WTC11 (cell line): ENCODE data around the gene COPS3. TPM values are rescaled to one million over a fixed set of nuclear protein-coding genes. Genes with fewer than 3 reads are reported as not detected.

Source experiments
- ATAC-seq: fragments of 200-7000 bp; cut with Tn5 transposase; 2 replicates; pipeline ENCODE4 v1.10.0; 2021; ENCODE audit warnings: mild to moderate bottlenecking, moderate library complexity
- CTCF ChIA-PET: fragments of 300-600 bp; sonication (Branson Sonifier 250); formaldehyde crosslinking; loops from one replicate; lab custom pipeline; 2021; ENCODE audit warnings: antibody characterized with exemption; lab: Charles Lee
- POLR2A ChIA-PET: fragments of 350-600 bp; sonication (Branson Sonifier 250); formaldehyde crosslinking; loops from one replicate; lab custom pipeline; 2021; ENCODE audit warnings: antibody characterized with exemption; lab: Charles Lee
- DNase-seq: peaks from one replicate; pipeline ENCODE4 v3.0.0; 2021; ENCODE audit warnings: low spot score
- H3K27ac Mint-ChIP-seq: 2 replicates; pipeline ENCODE4 v1.8.0; 2021; ENCODE audit warnings: mixed read lengths
- H3K27me3 Mint-ChIP-seq: 2 replicates; pipeline ENCODE4 v1.8.0; 2021; ENCODE audit warnings: low read depth, mild to moderate bottlenecking, moderate library complexity, mixed read lengths
- H3K36me3 Mint-ChIP-seq: 2 replicates; pipeline ENCODE4 v1.8.0; 2021; ENCODE audit warnings: mixed read lengths
- H3K4me1 Mint-ChIP-seq: 2 replicates; pipeline ENCODE4 v1.8.0; 2022; ENCODE audit warnings: mixed read lengths
- H3K4me3 Mint-ChIP-seq: 2 replicates; pipeline ENCODE4 v1.8.0; 2021; ENCODE audit warnings: mild to moderate bottlenecking, moderate library complexity, mixed read lengths
- H3K9me3 Mint-ChIP-seq: 2 replicates; pipeline ENCODE4 v1.8.0; 2021; ENCODE audit warnings: mixed read lengths
- ATF1 ChIP-seq: sonication (generic); formaldehyde crosslinking; IDR thresholded peaks from 2 replicates; pipeline ENCODE4 v1.8.1; 2023; ENCODE audit warnings: mild to moderate bottlenecking, moderate library complexity, missing genetic modification reagents
- ATF6 ChIP-seq: sonication (generic); formaldehyde crosslinking; IDR thresholded peaks from 2 replicates; pipeline ENCODE4 v1.8.1; 2023; ENCODE audit warnings: mild to moderate bottlenecking, missing genetic modification reagents
- E2F5 ChIP-seq: sonication (generic); formaldehyde crosslinking; IDR thresholded peaks from 2 replicates; pipeline ENCODE4 v1.8.1; 2022; ENCODE audit warnings: mild to moderate bottlenecking, moderate library complexity, missing genetic modification reagents
- EMX1 ChIP-seq: fragments of 250-450 bp; sonication (Bioruptor Pico); IDR thresholded peaks from 2 replicates; pipeline ENCODE4 v1.8.0; 2021; ENCODE audit warnings: mild to moderate bottlenecking
- FOXP1 ChIP-seq: sonication (generic); formaldehyde crosslinking; IDR thresholded peaks from 2 replicates; pipeline ENCODE4 v1.8.0; 2022; ENCODE audit warnings: missing genetic modification reagents, mild to moderate bottlenecking, moderate library complexity, borderline replicate concordance
- GRHL2 ChIP-seq: fragments of 250-450 bp; sonication (Bioruptor Pico); IDR thresholded peaks from 2 replicates; pipeline ENCODE4 v1.8.0; 2022; ENCODE audit warnings: mild to moderate bottlenecking, moderate library complexity; ENCODE audit not compliant: insufficient replicate concordance, severe bottlenecking
- MXD4 ChIP-seq: fragments of 250-450 bp; sonication (Bioruptor Pico); IDR thresholded peaks from 2 replicates; pipeline ENCODE4 v1.8.0; 2021; ENCODE audit warnings: mild to moderate bottlenecking, moderate library complexity, borderline replicate concordance
- NR3C1 ChIP-seq: sonication (generic); formaldehyde crosslinking; conservative IDR thresholded peaks from 2 replicates; pipeline ENCODE4 v1.8.1; 2023; ENCODE audit warnings: low read depth, mild to moderate bottlenecking, missing genetic modification reagents
- RORB ChIP-seq: fragments of 250-450 bp; sonication (Bioruptor Pico); IDR thresholded peaks from 2 replicates; pipeline ENCODE4 v1.9.0; 2021; ENCODE audit warnings: mild to moderate bottlenecking
- SOX15 ChIP-seq: fragments of 250-450 bp; sonication (Bioruptor Pico); IDR thresholded peaks from 2 replicates; pipeline ENCODE4 v1.9.0; 2021; ENCODE audit warnings: mild to moderate bottlenecking
- SP1 ChIP-seq: sonication (generic); formaldehyde crosslinking; conservative IDR thresholded peaks from 2 replicates; pipeline ENCODE4 v1.8.1; 2022; ENCODE audit warnings: missing genetic modification reagents
- TEAD1 ChIP-seq: sonication (generic); formaldehyde crosslinking; IDR thresholded peaks from 2 replicates; pipeline ENCODE4 v1.8.0; 2022; ENCODE audit warnings: mild to moderate bottlenecking, missing genetic modification reagents
- ZMAT4 ChIP-seq: fragments of 250-450 bp; sonication (Bioruptor Pico); IDR thresholded peaks from 2 replicates; pipeline ENCODE4 v1.9.0; 2021; ENCODE audit warnings: mild to moderate bottlenecking
- ZNF671 ChIP-seq: fragments of 250-450 bp; sonication (Bioruptor Pico); IDR thresholded peaks from 2 replicates; pipeline ENCODE4 v1.8.0; 2021; ENCODE audit warnings: mild to moderate bottlenecking
- ZSCAN18 ChIP-seq: fragments of 250-450 bp; sonication (Bioruptor Pico); IDR thresholded peaks from 2 replicates; pipeline ENCODE4 v2.1.2; 2022; ENCODE audit warnings: mild to moderate bottlenecking, moderate library complexity
- total RNA-seq: library from RNA; stranded (reverse); gene quantifications from 3 replicates; pipeline ENCODE4 v1.2.3, GENCODE V29; 2021
- TF ChIP-seq, protein P1 (sequence below): sonication (generic); formaldehyde crosslinking; IDR thresholded peaks from 2 replicates; pipeline ENCODE4 v1.8.0; 2022; ENCODE audit warnings: mild to moderate bottlenecking, missing genetic modification reagents
- TF ChIP-seq, protein P2 (sequence below): sonication (generic); formaldehyde crosslinking; IDR thresholded peaks from 2 replicates; pipeline ENCODE4 v1.8.1; 2023; ENCODE audit warnings: mild to moderate bottlenecking, missing genetic modification reagents, moderate library complexity
- TF ChIP-seq, protein P3 (sequence below): sonication (generic); formaldehyde crosslinking; conservative IDR thresholded peaks from 2 replicates; pipeline ENCODE4 v1.8.1; 2022; ENCODE audit warnings: mild to moderate bottlenecking, missing genetic modification reagents

Gene COPS3
- total RNA-seq, 1 experiment from 2014 or later: 78.3 TPM

- no peak for ATAC-seq
- no peaks in the 10 kb centered on the region for H3K9me3 Mint-ChIP-seq
- H3K4me1 Mint-ChIP-seq: no peaks in the 10 kb centered on the region
- ChIA-PET POLR2A (no interaction called here), CTCF (no interaction called here)
- H3K27ac Mint-ChIP-seq: no peak overlapping the region
- peaks cover 7% of the 10 kb centered on the region for H3K27me3 Mint-ChIP-seq
- H3K4me3 Mint-ChIP-seq: no peak overlapping the region
- H3K36me3 Mint-ChIP-seq: no peaks in the 10 kb centered on the region
- TF ChIP-seq RORB (CRISPR knock-in tag) (no peak), SOX15 (CRISPR knock-in tag) (no peak), E2F5 (CRISPR knock-in tag) (no peak), FOXP1 (CRISPR knock-in tag) (no peak), NR3C1 (CRISPR knock-in tag) (no peak), GRHL2 (CRISPR knock-in tag) (no peak), MXD4 (no peak), EMX1 (CRISPR knock-in tag) (no peak), ZSCAN18 (CRISPR knock-in tag) (no peak), ATF6 (CRISPR knock-in tag) (no peak), ATF1 (CRISPR knock-in tag) (no peak), ZNF671 (no peak)
- TF ChIP-seq, protein P1, sequence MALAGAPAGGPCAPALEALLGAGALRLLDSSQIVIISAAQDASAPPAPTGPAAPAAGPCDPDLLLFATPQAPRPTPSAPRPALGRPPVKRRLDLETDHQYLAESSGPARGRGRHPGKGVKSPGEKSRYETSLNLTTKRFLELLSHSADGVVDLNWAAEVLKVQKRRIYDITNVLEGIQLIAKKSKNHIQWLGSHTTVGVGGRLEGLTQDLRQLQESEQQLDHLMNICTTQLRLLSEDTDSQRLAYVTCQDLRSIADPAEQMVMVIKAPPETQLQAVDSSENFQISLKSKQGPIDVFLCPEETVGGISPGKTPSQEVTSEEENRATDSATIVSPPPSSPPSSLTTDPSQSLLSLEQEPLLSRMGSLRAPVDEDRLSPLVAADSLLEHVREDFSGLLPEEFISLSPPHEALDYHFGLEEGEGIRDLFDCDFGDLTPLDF (CRISPR knock-in tag): no peak
- TF ChIP-seq, protein P2, sequence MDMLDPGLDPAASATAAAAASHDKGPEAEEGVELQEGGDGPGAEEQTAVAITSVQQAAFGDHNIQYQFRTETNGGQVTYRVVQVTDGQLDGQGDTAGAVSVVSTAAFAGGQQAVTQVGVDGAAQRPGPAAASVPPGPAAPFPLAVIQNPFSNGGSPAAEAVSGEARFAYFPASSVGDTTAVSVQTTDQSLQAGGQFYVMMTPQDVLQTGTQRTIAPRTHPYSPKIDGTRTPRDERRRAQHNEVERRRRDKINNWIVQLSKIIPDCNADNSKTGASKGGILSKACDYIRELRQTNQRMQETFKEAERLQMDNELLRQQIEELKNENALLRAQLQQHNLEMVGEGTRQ (CRISPR knock-in tag): no peak
- no peak for DNase-seq
Observed at GRCh38 chr17:17201907-17202306, 79.1 kb downstream of the COPS3 start.

- H3K36me3 Mint-ChIP-seq: no peaks in the 10 kb centered on the region
- ATAC-seq (no peak), DNase-seq (no peak)
- POLR2A ChIA-PET: no interaction called here
- no peaks in the 10 kb centered on the region for H3K4me1 Mint-ChIP-seq
- no peaks in the 10 kb centered on the region for H3K9me3 Mint-ChIP-seq
- TF ChIP-seq EMX1 (CRISPR knock-in tag) (no peak), ATF1 (CRISPR knock-in tag) (no peak), TEAD1 (CRISPR knock-in tag) (no peak), ZMAT4 (CRISPR knock-in tag) (no peak), SP1 (no peak)
- TF ChIP-seq, protein P3, sequence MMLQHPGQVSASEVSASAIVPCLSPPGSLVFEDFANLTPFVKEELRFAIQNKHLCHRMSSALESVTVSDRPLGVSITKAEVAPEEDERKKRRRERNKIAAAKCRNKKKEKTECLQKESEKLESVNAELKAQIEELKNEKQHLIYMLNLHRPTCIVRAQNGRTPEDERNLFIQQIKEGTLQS: no peak
- H3K4me3 Mint-ChIP-seq: no peak overlapping the region
- H3K27ac Mint-ChIP-seq: no peak overlapping the region
- CTCF ChIA-PET: interaction anchor here (1.0 kb wide), 1 partner anchor 60 kb away, joined by 5 read pairs; no protein-coding TSS in a partner anchor
- H3K27me3 Mint-ChIP-seq: peaks cover 7% of the 10 kb centered on the region
Observed at GRCh38 chr17:17201271-17201670, 79.8 kb downstream of the COPS3 start.
